ENCODE measurements around the gene GALNT7. TPM values are rescaled to one million over a fixed set of nuclear protein-coding genes. Genes with fewer than 3 reads are reported as not detected.

Gene GALNT7
- total RNA-seq, 1 experiment from 2014 or later = 156 TPM

DNA sequence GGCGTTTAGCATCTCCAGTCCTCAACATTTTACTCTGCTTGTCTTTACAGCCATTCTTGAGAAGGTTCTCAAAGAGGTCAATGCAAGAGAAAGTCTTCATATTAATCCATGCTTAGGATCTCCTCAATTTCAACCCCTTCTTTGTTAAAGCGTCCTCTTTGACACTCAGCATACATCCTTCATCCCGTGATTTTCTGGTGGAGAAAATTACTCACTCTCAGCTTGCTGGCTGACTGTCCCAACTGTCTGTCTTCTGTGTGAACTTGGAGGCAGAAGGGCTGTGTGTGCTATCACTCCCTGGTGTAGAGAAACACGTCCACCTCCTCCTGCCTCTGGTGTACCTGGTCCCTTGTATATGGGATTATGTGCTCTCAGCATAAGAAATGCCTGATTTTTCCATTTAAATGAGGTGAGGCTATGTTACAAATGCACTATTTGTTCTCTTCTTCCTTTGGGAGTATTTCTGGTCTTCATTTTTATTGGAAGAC lies 57.8 kb downstream of the GALNT7 start:
- Histone ChIP-seq H3K4me3 (ENCODE audit: low read depth in 2 of 2, low read length in 2 of 2) (no peak overlapping the region), H3K4me1 (ENCODE audit: control insufficient read depth, insufficient read depth, low read length) (peaks cover 52% of the 10 kb centered on the region), H3K27me3 (ENCODE audit: control insufficient read depth, insufficient read depth, low read length) (no peaks in the 10 kb centered on the region), H3K36me3 (ENCODE audit: control insufficient read depth, insufficient read depth, low read length) (no peaks in the 10 kb centered on the region; the same call in 1 of the 2 replicates), H3K9me3 (ENCODE audit: control insufficient read depth, insufficient read depth, low read depth, low read length) (no peaks in the 10 kb centered on the region), H3K27ac (ENCODE audit: low read length) (peak overlapping the region; percentile 88)
- POLR2A ChIA-PET = no interaction called here
- BruUV-seq (replicated peaks) = no TSS peak
- TF ChIP-seq POLR2AphosphoS5 (IDR thresholded peaks at IDR 0.05; ENCODE audit: low read depth, low read length) (no peak), REST (IDR thresholded peaks at IDR 0.05; ENCODE audit: insufficient read depth in 1 of 2, low read depth in 2 of 2, low read length in 1 of 2) (no peak), TCF7L2 (IDR thresholded peaks at IDR 0.05; ENCODE audit: low read depth, low read length) (no peak), SIN3A (IDR thresholded peaks at IDR 0.05; ENCODE audit: borderline replicate concordance, insufficient read depth, low read depth, low read length) (no peak)
- TF ChIP-seq, protein P1, sequence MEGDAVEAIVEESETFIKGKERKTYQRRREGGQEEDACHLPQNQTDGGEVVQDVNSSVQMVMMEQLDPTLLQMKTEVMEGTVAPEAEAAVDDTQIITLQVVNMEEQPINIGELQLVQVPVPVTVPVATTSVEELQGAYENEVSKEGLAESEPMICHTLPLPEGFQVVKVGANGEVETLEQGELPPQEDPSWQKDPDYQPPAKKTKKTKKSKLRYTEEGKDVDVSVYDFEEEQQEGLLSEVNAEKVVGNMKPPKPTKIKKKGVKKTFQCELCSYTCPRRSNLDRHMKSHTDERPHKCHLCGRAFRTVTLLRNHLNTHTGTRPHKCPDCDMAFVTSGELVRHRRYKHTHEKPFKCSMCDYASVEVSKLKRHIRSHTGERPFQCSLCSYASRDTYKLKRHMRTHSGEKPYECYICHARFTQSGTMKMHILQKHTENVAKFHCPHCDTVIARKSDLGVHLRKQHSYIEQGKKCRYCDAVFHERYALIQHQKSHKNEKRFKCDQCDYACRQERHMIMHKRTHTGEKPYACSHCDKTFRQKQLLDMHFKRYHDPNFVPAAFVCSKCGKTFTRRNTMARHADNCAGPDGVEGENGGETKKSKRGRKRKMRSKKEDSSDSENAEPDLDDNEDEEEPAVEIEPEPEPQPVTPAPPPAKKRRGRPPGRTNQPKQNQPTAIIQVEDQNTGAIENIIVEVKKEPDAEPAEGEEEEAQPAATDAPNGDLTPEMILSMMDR (IDR thresholded peaks at IDR 0.05) = no peak
- peak; percentile 69 for ATAC-seq
- no peak for DNase-seq (ENCODE audit: low read depth, low spot score)
- intact Hi-C loops (cut with micrococcal nuclease; ENCODE audit: unreplicated experiment) = no loop called here
- CTCF ChIA-PET = no interaction called here
- in situ Hi-C loops (cut with HindIII; ENCODE audit: low pct_unique_long_range_greater_than_20kb, low sequenced_read_pairs) = no loop called here

DNA sequence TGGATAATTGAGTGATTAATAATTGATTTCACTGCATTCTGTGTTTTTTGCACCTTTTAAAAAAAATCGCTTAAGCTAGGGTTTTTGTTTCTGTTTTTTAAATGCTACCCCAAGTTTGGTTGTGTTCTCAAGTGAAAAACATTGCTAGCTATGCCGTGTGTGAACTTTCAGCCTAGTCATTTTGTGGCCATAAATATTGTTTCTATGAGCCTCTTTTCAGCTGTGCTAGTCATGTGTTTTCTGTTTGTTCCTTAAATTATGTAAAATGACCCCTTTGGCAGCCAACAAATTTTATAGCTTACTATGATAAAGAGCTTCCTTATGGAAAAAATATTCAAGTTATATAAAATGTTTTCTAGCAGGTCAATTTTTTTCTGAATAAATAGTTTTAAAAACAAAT lies 59.1 kb downstream of the GALNT7 start:
- ChIA-PET POLR2A (interaction anchor here (0.6 to 0.8 kb wide), 3 partner anchors 10 to 57 kb away, joined by 3 to 7 read pairs (median 3); no protein-coding TSS in a partner anchor), CTCF (no interaction called here)
- H3K4me3 ChIP-seq (ENCODE audit: low read depth in 2 of 2, low read length in 2 of 2) = no peak overlapping the region
- no peaks in the 10 kb centered on the region for H3K9me3 ChIP-seq (ENCODE audit: control insufficient read depth, insufficient read depth, low read depth, low read length)
- DNase-seq (ENCODE audit: low read depth, low spot score) (no peak), ATAC-seq (no peak)
- TF ChIP-seq REST (IDR thresholded peaks at IDR 0.05; ENCODE audit: insufficient read depth in 1 of 2, low read depth in 2 of 2, low read length in 1 of 2) = no peak
- TF ChIP-seq SIN3A (IDR thresholded peaks at IDR 0.05; ENCODE audit: borderline replicate concordance, insufficient read depth, low read depth, low read length) = no peak
- TF ChIP-seq, protein P1 (IDR thresholded peaks at IDR 0.05) = no peak
- TF ChIP-seq TCF7L2 (IDR thresholded peaks at IDR 0.05; ENCODE audit: low read depth, low read length) = no peak
- no peak for TF ChIP-seq POLR2AphosphoS5 (IDR thresholded peaks at IDR 0.05; ENCODE audit: low read depth, low read length)
- in situ Hi-C loops (cut with HindIII; ENCODE audit: low pct_unique_long_range_greater_than_20kb, low sequenced_read_pairs) (no loop called here), intact Hi-C loops (cut with micrococcal nuclease; ENCODE audit: unreplicated experiment) (no loop called here)
- no peaks in the 10 kb centered on the region; the same call in 1 of the 2 replicates for H3K36me3 ChIP-seq (ENCODE audit: control insufficient read depth, insufficient read depth, low read length)
- no TSS peak for BruUV-seq (replicated peaks)
- H3K27me3 ChIP-seq (ENCODE audit: control insufficient read depth, insufficient read depth, low read length) = no peaks in the 10 kb centered on the region
- H3K27ac ChIP-seq (ENCODE audit: low read length) = peak overlapping the region; percentile 88
- H3K4me1 ChIP-seq (ENCODE audit: control insufficient read depth, insufficient read depth, low read length) = peaks cover 59% of the 10 kb centered on the region
